Measurements from ENCODE around the gene RASA2.
A peak's percentile ranks its signal among the peaks of the same experiment; 100 is the strongest.

The RASA2 gene, protein sequence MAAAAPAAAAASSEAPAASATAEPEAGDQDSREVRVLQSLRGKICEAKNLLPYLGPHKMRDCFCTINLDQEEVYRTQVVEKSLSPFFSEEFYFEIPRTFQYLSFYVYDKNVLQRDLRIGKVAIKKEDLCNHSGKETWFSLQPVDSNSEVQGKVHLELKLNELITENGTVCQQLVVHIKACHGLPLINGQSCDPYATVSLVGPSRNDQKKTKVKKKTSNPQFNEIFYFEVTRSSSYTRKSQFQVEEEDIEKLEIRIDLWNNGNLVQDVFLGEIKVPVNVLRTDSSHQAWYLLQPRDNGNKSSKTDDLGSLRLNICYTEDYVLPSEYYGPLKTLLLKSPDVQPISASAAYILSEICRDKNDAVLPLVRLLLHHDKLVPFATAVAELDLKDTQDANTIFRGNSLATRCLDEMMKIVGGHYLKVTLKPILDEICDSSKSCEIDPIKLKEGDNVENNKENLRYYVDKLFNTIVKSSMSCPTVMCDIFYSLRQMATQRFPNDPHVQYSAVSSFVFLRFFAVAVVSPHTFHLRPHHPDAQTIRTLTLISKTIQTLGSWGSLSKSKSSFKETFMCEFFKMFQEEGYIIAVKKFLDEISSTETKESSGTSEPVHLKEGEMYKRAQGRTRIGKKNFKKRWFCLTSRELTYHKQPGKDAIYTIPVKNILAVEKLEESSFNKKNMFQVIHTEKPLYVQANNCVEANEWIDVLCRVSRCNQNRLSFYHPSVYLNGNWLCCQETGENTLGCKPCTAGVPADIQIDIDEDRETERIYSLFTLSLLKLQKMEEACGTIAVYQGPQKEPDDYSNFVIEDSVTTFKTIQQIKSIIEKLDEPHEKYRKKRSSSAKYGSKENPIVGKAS

DNA sequence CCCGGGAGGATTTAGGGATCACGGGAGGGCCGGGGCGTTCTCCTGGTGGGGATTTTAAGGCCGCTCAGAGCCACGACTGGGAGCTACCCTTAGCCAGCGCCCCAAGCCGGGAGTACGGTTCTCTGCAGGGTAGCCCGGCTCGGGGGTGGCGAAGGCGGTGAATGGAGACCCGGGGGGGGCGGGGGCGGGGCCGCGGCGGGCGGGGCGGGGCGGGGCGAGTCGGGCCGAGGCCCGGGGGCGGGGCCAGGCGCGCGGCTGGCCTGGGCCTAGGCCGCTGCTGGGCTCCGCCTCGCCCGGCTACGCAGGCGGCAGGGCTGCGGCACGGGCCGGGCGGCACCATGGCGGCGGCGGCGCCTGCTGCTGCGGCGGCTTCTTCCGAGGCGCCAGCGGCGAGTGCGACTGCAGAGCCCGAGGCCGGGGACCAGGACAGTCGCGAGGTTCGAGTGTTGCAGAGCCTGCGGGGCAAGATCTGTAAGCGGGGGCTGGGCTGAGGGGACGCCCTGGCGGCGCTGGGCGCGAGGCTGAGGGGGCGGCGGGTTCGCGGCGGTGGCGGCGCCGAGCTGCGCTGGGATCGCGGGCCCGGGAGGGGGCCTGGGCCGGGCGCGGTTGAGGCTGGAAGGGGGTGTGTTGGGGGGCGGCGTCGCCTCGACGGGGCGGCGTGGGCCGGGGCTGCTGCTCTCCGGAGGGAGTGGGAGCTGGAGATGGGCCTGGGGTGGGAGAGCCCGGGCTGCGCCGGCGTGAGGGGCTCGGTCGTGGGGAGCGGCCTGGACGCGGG, at the start of gene RASA2:
Gene RASA2, plus strand, starts transcription at position 282 of the 775 bp plus-strand sequence. Its CDS starts 57 bp downstream, at position 339.
- peaks cover 17% of the 10 kb centered on the region for H3K4me1 ChIP-seq (ENCODE audit: control insufficient read depth, insufficient read depth, low read length)

GRCh38 chr3:141439589-141439988, 47.2 kb upstream of the RASA2 start:
- no peaks in the 10 kb centered on the region for H3K4me1 ChIP-seq (ENCODE audit: control insufficient read depth, insufficient read depth, low read length)
- no peaks in the 10 kb centered on the region for H3K36me3 ChIP-seq (ENCODE audit: control insufficient read depth, insufficient read depth, low read length)
- H3K4me3 ChIP-seq (ENCODE audit: low read depth, low read length) = no peak overlapping the region
- no peak overlapping the region for H3K9ac ChIP-seq (ENCODE audit: low read depth, low read length)
- H3K9me3 ChIP-seq (ENCODE audit: control insufficient read depth, insufficient read depth, low read length) = no peaks in the 10 kb centered on the region
- no peaks in the 10 kb centered on the region for H3K27me3 ChIP-seq (ENCODE audit: control insufficient read depth, insufficient read depth, low read length)

More for the DNA sequence above, at the start of gene RASA2:
- H3K9ac ChIP-seq (ENCODE audit: low read depth, low read length) = peak within 1 kb of the TSS; percentile 50
- no peaks in the 10 kb centered on the region for H3K27me3 ChIP-seq (ENCODE audit: control insufficient read depth, insufficient read depth, low read length)
- H3K36me3 ChIP-seq (ENCODE audit: control insufficient read depth, insufficient read depth, low read length) = no peaks in the 10 kb centered on the region
- H3K9me3 ChIP-seq (ENCODE audit: control insufficient read depth, insufficient read depth, low read length) = no peaks in the 10 kb centered on the region
- H3K4me3 ChIP-seq (ENCODE audit: low read depth, low read length) = peak within 1 kb of the TSS; percentile 76

DNA sequence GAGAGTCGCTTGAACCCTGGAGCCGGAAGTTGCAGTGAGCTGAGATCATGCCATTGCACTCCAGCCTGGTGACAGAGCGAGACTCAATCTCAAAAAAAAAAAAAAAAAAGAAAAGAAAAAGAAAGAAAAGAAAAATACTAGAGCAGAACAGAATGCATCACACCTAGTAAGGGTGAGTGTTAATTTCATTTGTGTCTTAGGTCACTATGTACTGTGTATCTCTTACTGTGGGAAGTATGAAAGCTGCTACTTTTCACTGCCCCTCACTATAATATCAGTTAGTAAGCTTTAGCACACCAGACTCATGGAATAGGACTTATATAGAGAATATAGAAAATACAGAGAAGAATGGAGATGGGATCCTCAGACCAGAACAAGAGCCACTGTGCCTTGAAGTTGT, 45.9 kb upstream of the RASA2 start:
- no peaks in the 10 kb centered on the region for H3K36me3 ChIP-seq (ENCODE audit: control insufficient read depth, insufficient read depth, low read length)
- H3K4me3 ChIP-seq (ENCODE audit: low read depth, low read length) = no peak overlapping the region
- no peaks in the 10 kb centered on the region for H3K27me3 ChIP-seq (ENCODE audit: control insufficient read depth, insufficient read depth, low read length)
- no peak overlapping the region for H3K9ac ChIP-seq (ENCODE audit: low read depth, low read length)
- no peaks in the 10 kb centered on the region for H3K9me3 ChIP-seq (ENCODE audit: control insufficient read depth, insufficient read depth, low read length)
- H3K4me1 ChIP-seq (ENCODE audit: control insufficient read depth, insufficient read depth, low read length) = no peaks in the 10 kb centered on the region

DNA sequence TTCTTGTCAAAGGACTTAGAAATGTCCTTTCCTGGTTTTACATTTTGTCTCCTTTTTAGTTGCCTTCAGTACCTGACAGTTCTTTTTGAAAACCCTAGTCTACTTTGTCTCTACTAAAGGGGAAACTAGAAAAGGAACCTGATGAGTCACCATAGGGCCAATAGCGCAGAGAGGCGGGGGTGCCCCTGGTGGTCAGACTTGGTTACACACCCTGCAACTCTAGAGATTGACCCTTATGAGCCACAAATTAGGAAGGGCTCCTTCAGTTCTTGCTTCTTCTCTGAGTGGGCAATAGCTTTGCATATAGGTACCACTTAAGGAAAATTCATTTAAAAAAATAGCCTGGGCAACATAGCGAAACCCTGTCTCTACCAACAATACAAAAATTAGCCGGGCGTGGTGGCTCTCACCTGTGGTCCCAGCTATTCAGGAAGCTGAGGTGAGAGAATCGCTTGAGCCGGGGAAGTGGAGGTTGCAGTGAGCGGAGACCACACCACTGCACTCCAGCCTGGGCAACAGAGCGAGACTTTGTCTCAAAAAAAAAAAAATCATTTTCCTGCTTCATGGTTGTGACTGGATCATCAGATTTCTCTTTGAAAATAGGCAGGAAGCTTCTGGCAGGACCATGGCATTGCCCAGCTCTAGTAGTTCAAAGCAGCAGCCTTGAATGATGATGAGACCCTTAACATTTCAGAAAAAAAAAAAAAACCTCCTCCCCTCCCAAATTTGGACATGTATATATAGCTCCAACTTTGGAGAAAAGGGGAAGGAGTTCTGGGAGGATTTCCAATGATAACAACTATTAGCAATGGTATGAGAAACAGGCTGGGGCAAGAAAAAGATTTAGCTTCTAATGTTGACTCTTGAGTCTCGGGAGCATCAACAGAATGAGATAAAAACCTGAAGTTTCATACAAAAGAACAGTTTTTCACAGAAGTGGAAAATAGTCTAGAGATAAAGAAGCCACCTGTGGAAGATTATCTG, 45.2 kb upstream of the RASA2 start:
- no peaks in the 10 kb centered on the region for H3K4me1 ChIP-seq (ENCODE audit: control insufficient read depth, insufficient read depth, low read length)
- H3K9me3 ChIP-seq (ENCODE audit: control insufficient read depth, insufficient read depth, low read length) = no peaks in the 10 kb centered on the region
- H3K36me3 ChIP-seq (ENCODE audit: control insufficient read depth, insufficient read depth, low read length) = no peaks in the 10 kb centered on the region
- H3K4me3 ChIP-seq (ENCODE audit: low read depth, low read length) = no peak overlapping the region
- H3K27me3 ChIP-seq (ENCODE audit: control insufficient read depth, insufficient read depth, low read length) = no peaks in the 10 kb centered on the region
- no peak overlapping the region for H3K9ac ChIP-seq (ENCODE audit: low read depth, low read length)

DNA sequence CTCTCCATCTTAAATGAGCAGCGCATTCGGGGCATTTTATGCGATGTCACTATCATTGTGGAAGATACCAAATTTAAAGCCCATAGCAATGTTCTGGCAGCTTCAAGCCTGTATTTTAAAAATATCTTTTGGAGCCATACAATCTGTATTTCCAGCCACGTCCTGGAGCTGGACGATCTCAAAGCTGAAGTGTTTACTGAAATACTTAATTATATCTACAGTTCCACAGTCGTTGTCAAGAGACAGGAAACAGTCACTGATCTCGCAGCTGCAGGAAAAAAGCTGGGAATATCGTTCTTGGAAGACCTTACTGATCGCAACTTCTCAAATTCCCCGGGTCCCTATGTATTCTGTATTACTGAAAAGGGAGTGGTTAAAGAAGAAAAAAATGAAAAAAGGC, 44.4 kb upstream of the RASA2 start:
- no peaks in the 10 kb centered on the region for H3K4me1 ChIP-seq (ENCODE audit: control insufficient read depth, insufficient read depth, low read length)
- no peak overlapping the region for H3K4me3 ChIP-seq (ENCODE audit: low read depth, low read length)
- no peaks in the 10 kb centered on the region for H3K27me3 ChIP-seq (ENCODE audit: control insufficient read depth, insufficient read depth, low read length)
- H3K36me3 ChIP-seq (ENCODE audit: control insufficient read depth, insufficient read depth, low read length) = no peaks in the 10 kb centered on the region
- H3K9me3 ChIP-seq (ENCODE audit: control insufficient read depth, insufficient read depth, low read length) = no peaks in the 10 kb centered on the region
- H3K9ac ChIP-seq (ENCODE audit: low read depth, low read length) = no peak overlapping the region

GRCh38 chr3:141442914-141443313, 43.9 kb upstream of the RASA2 start:
- no peaks in the 10 kb centered on the region for H3K27me3 ChIP-seq (ENCODE audit: control insufficient read depth, insufficient read depth, low read length)
- no peaks in the 10 kb centered on the region for H3K9me3 ChIP-seq (ENCODE audit: control insufficient read depth, insufficient read depth, low read length)
- no peaks in the 10 kb centered on the region for H3K4me1 ChIP-seq (ENCODE audit: control insufficient read depth, insufficient read depth, low read length)
- no peak overlapping the region for H3K9ac ChIP-seq (ENCODE audit: low read depth, low read length)
- no peak overlapping the region for H3K4me3 ChIP-seq (ENCODE audit: low read depth, low read length)
- no peaks in the 10 kb centered on the region for H3K36me3 ChIP-seq (ENCODE audit: control insufficient read depth, insufficient read depth, low read length)

- Histone ChIP-seq H3K4me1 (ENCODE audit: control insufficient read depth, insufficient read depth, low read length) (no peaks in the 10 kb centered on the region), H3K27me3 (ENCODE audit: control insufficient read depth, insufficient read depth, low read length) (no peaks in the 10 kb centered on the region), H3K9me3 (ENCODE audit: control insufficient read depth, insufficient read depth, low read length) (no peaks in the 10 kb centered on the region), H3K36me3 (ENCODE audit: control insufficient read depth, insufficient read depth, low read length) (no peaks in the 10 kb centered on the region), H3K9ac (ENCODE audit: low read depth, low read length) (no peak overlapping the region), H3K4me3 (ENCODE audit: low read depth, low read length) (no peak overlapping the region)
These were observed 42.1 kb upstream of the RASA2 start for GRCh38 chr3:141444586-141445285.

DNA sequence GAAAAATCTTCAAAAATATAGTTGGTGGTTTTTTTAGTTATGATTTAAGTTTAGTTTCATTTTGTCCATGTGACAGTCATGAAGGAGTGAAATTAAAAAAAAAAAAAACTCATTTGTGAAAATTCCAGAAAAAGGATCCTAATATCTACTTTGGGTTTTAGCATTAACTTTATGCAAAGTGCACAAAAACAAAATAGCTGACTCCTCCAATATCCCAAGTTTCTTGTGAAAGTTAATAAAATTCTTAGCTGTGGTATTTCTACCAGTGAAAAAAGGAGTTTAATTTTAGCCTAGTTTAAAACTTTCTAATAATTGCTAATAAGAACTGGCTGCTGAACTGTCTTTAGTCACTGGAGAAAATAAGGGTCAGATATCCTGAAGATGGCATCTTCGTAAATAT, 40.8 kb upstream of the RASA2 start:
- Histone ChIP-seq H3K4me3 (ENCODE audit: low read depth, low read length) (no peak overlapping the region), H3K36me3 (ENCODE audit: control insufficient read depth, insufficient read depth, low read length) (no peaks in the 10 kb centered on the region), H3K9ac (ENCODE audit: low read depth, low read length) (no peak overlapping the region), H3K4me1 (ENCODE audit: control insufficient read depth, insufficient read depth, low read length) (no peaks in the 10 kb centered on the region), H3K9me3 (ENCODE audit: control insufficient read depth, insufficient read depth, low read length) (no peaks in the 10 kb centered on the region), H3K27me3 (ENCODE audit: control insufficient read depth, insufficient read depth, low read length) (no peaks in the 10 kb centered on the region)

DNA sequence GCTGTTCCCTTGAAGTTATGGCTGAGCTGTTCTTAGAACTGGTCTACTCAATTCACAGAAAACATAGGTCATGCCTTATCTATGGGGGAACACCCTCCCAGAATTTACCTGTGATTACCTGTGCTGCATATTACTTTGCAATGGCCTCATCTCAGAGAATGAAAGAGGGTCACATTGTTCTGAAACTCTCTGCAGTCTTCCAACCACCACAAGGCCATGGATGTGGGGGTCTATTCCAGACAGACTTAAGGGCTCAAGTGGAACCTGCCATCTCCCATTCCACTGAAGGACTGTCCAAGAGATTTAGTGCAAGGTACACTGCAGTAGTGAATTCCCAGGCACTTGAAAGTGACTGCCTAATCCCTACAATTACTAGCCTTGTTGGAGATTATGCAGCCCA, 40.1 kb upstream of the RASA2 start:
- H3K36me3 ChIP-seq (ENCODE audit: control insufficient read depth, insufficient read depth, low read length) = no peaks in the 10 kb centered on the region
- no peak overlapping the region for H3K9ac ChIP-seq (ENCODE audit: low read depth, low read length)
- H3K27me3 ChIP-seq (ENCODE audit: control insufficient read depth, insufficient read depth, low read length) = no peaks in the 10 kb centered on the region

GRCh38 chr3:141447383-141447782, 39.4 kb upstream of the RASA2 start:
- Histone ChIP-seq H3K27me3 (ENCODE audit: control insufficient read depth, insufficient read depth, low read length) (no peaks in the 10 kb centered on the region), H3K4me1 (ENCODE audit: control insufficient read depth, insufficient read depth, low read length) (no peaks in the 10 kb centered on the region), H3K4me3 (ENCODE audit: low read depth, low read length) (no peak overlapping the region), H3K36me3 (ENCODE audit: control insufficient read depth, insufficient read depth, low read length) (no peaks in the 10 kb centered on the region), H3K9me3 (ENCODE audit: control insufficient read depth, insufficient read depth, low read length) (no peaks in the 10 kb centered on the region), H3K9ac (ENCODE audit: low read depth, low read length) (no peak overlapping the region)

More for the DNA sequence above, 40.1 kb upstream of the RASA2 start:
- no peaks in the 10 kb centered on the region for H3K9me3 ChIP-seq (ENCODE audit: control insufficient read depth, insufficient read depth, low read length)
- H3K4me3 ChIP-seq (ENCODE audit: low read depth, low read length) = no peak overlapping the region
- H3K4me1 ChIP-seq (ENCODE audit: control insufficient read depth, insufficient read depth, low read length) = no peaks in the 10 kb centered on the region

All from iPS-15b (cell line).